Esophagus mucosa (tissue), 1 donor: ENCODE measurements around the gene MLC1. TPM values are rescaled to one million over a fixed set of nuclear protein-coding genes. Genes with fewer than 3 reads are reported as not detected.

Source experiments
- ATAC-seq: fragments of 200-7000 bp; cut with Tn5 transposase; one replicate; pipeline ENCODE4 v1.9.1; 2020
- total RNA-seq: library from RNA; stranded (reverse); gene quantifications from one replicate; pipeline ENCODE4 v1.2.4, GENCODE V29; 2023
- donor health status: DM: yes; HTN: yes; CAD: no.

Gene MLC1
- total RNA-seq, 1 donor from 2014 or later: not detected

DNA sequence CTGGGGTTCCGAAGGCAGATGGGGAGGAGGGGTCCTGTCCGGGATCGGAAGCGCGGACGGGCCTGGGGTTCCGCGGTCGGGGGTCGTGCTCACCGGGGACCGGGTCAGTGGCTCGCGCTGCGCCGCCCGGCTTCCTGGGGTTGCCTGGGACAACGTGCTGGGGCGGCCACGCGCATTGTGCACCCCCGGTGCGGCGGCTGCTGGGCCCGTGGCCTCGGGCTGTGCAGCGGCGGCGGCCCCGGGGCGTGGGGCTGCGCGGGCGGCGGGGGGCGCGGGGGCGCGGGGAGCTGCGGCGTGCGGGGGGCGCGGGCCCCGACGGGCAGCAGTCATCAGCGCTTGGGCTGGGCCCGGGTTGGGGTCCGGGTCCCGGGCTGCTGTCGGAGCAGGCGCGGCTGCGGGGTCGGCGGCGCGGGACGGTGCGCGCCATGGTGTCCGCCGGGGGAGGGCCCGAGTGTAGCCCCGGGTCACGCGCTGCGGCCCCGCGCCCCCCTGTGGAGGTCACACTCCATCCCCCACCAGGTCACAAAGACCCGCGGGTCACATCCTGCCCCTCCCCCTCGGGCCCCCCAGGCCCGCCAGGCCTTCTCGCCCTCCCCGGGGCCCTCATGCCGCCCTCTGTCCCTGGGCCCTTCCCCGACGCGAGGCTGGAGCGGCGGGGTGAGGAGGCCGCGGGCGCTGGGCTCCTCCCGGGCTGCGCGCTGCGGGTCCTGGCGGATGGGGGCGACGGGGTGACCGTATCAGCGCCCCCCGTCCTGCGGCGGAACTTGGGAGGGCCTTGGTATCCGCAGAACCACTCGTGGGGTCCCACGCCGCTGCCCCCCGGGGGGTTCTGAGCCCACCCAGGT lies 26.9 kb downstream of the MLC1 start, which contains the start of gene TTLL8:
Gene TTLL8 (minus strand): TSS at position 238 of the 845 bp plus-strand sequence.
- no peak for ATAC-seq

DNA sequence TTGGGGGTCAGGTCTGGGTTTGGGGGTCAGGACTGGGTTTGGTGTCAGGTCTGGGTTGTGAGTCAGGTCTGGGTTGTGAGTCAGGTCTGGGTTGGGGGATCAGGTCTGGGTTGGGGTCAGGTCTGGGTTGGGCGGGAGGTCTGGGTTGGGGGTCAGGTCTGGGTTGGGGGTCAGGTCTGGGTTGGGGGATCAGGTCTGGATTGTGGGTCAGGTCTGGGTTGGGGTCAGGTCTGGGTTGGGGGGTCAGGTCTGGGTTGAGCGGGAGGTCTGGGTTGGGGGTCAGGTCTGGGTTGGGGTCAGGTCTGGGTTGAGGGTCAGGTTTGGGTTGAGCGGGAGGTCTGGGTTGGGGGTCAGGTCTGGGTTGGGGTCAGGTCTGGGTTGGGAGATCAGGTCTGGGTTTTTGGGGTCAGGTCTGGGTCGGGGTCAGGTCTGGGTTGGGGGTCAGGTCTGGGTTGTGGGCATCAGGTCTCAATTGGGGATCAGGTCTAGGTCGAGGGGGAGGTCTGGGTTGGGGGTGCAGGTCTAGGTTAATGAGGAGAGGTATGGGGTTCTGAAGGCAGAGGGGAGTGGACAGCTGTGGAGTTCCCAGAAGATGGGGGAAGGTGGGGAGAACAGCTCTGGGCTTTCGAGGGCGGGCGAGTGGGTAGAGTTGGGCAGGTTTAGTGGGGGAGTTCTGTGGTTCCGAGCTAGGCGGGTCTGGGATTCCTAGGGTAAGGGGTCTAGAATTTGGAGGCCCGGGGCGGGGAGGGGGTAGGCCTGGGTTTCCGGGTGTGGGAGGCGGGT lies 27.8 kb downstream of the MLC1 start:
- no peak for ATAC-seq

DNA sequence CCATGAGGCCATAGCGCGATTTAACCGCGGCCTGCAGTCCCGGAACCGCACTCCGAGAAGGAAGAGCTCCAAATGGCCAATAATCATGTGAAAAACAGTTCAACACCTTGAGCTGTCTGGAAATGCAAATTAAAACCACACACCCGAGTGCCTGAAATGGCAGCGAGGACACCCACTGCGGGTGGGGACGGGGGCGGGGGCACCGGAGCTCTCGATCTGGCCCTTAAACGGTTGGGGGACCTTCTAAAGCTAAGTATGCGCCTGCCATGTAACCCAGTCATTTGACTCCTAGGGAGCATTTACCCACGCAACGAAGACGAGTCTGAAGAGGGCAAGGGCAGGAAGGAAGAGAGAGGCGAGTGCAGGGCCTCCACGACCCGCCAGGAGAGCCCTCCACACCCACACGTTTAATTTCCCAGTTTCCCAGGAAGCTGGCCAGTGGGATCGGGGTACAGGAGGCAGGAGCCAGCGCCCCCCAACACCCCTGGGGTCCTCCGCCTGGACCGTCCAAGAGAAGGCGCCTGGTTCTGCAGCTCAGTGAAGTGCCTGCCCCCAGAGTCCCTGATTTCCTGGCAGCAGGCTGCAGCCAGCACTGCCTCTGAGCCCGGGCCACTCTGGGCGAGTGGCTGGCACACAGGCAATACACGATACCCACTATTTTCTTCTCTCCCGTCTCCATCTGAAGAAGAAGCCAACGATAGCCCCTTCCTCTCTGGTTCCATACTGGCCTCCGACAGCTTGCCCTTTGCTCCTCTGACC lies 28.8 kb downstream of the MLC1 start:
- ATAC-seq: no peak

DNA sequence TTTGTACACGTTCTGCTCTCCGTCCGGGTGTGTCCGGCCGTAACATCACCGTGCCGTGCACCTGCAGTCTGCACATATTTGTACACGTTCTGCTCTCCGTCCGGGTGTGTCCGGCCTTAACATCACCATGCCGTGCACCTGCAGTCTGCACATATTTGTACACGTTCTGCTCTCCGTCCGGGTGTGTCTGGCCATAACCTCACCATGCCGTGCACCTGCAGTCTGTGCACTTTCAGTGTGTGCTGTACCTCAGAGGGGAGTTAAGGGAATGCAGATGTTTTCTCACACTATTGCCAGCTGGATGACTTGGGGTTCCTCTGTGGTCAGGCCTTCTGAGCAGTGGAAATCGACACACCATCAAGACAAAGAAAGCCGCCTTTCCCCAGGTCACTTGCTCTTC lies 31.4 kb downstream of the MLC1 start:
- ATAC-seq: no peak

DNA sequence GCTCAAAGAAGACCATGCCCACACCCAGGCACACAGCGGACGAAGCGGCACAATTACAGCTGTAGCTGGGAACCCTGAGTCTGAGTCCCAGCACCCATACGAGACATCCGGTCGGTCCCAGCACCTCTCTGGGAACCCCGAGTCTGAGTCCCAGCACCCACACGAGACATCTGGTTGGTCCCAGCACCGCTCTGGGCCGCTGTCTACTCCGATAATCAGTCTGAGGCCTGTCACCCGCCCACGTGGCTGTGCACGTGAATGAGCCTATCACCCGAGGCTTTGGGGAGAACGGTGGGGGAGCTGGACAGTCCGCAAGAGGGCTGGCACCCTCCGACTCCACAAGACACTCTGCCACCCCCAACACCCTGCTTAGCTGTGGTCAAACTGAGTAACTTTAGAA lies 33.3 kb downstream of the MLC1 start:
- no peak for ATAC-seq

DNA sequence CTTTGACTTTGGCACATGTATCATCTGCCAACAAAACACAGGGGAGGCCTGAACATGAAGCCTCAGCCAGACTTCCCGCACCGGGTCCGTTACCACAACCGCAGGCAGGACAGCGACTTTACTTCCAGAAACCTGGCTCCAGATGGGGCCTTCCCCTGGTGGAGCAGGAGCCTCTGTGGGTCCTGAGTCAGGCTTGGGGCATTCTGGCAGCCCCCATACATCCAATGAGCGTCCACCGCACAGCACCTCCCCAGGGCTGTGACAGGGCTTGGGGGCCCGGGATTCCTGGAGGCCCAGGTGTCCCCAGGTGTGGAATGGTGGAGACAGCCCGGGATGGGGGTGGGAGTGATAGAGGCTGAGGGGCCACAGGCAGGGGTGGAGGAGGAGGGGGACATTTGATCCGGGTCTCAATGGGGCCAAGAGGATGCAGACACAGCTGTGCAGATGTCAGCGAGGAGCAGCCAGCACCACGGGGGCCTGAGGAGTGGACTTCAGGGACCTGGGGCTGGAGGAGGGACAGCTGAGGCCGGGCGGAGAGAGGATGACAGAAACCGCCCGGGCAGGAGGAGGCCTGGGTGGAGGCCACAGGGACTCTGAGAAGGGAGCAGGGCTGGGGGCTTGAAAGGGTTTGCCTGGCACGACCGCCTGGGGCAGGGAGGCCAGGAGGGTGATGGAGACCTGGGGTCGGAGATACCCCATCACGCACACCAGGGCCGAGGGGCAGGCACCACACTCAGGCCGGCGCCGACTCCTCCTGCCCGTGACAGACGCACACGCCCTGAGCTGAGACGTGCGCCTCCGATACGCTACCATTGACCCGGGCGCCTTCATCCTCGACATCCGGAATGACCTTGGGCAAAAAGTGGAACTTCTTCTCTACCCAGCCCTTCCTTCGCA lies 35.7 kb downstream of the MLC1 start:
- ATAC-seq: no peak

DNA sequence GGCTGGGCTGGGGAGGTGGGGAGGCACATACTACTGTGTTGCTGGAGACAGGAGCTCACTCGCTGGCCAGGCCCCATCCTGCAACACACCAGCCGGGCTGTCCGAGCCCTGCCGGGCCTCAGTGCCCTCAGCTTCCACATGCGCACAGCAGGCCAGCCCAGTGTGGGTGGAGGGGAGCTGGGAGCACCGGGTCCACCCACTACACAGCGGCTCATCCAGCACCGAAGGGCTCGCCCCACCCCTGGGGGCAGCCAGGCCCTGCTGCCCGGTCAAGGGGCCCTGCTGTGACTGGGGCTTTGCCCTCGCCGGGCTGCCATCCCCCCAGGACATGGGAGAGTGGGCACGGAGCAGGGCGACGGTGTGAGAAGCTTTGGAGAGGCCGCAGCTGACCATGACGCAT lies 36.4 kb downstream of the MLC1 start:
- no peak for ATAC-seq

DNA sequence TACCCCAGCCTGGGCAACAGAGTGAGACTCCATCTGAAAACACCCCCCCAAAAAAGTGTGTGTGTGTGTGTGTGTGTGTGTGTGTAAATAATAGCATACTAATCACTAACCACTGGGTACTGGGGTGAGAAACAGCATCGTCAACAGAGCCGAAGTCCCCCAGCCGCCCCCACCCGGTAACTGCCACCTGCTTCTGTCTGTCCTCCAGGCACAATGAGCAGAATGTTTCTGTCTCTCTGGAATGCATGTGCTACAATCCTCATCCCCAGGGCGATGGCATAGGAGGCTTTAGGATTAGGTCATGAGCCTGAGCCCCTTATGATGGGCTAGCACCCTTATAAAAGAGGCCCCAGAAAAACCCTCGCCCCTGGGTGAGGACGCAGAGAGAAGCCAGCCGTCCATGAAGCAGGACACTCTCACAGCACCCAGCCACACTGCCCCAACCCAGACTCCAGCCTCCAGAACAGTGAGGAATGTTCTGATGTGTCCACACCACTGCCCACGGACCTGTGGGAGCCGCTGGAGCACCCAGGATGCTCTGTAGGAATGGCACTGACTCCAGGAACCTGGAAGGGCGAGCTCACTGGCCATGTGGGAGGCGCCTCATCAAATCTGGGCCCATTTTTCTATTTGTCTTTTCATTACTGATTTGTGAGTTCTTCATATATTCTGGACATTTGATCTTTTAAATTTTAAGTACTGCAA lies 37.0 kb downstream of the MLC1 start:
- ATAC-seq: no peak

DNA sequence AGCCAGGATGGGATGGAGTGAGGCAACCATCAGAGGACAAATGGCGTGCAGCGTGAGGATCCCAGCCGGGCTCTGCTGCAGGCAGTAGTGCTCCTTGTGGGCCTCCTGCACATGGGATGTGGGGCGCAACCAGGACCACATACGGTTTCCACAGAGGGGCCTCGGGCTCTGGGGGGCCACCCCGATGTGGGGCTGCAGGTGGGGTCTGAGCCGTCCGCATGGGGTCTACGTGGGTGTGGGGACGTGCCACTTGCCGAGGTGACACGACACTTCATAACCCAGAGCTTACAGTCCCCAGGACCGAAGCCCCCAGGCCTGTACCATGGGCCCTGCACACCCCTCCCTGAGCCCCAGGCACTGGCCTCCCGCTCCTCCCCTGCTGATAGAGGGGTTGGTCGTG lies 37.9 kb downstream of the MLC1 start:
- no peak for ATAC-seq

DNA sequence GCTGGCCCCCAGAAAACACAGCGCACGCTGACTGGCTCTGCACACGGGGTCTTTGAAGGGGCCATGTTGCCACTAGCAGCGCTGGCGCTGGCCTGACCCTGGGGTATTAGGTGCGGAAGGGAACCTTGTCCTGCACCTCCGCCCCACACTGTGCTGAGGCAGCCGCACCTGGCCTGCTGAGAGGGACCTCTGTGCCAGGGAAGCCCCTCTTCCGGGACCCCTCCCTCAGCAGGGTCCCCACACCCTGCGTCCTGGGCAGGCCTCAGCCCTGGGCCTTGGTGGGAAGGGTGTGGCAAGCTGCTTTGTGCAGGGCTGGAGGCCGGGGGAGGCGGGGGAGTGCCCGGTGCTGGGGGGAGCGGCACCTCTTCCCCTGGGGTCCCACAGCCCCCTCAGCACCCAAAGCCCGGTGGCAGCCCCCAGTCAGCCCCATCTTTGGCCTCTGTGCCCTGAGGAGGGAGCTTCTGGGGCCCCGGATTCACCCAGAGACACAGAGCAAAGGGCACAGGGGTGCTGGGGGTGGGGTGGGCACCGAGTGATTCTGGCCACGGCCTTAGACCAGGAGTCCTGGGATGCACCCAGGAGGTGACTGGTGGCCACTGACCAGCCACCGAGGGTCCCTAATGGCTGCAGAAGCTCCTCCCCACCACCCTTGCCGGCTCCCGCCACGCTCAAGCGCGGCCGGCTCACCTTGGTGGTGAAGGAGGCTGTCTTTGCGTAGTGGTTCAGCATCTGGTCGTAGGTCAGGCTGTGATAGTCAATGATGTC lies 38.6 kb downstream of the MLC1 start:
- ATAC-seq: no peak

DNA sequence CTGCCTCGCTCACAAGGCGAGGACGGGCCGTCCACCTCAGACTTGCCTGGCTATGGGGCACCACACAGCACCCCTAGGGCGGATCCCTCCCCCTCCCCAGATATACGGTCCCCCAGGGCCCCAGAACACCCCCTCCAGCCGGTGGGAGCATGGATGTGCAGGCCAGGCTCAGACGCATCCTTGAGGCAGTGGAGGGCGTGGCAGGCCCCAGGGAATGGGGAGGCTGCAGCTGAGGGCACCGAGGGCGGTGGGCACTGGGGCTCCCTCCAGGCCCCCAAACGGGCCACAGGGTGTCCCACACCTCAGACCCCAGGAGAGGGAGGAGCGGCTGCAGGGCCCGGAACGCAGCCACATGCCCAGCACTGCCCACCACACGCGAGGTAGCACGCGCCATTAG lies 39.2 kb downstream of the MLC1 start:
- ATAC-seq: peak; percentile 21

DNA sequence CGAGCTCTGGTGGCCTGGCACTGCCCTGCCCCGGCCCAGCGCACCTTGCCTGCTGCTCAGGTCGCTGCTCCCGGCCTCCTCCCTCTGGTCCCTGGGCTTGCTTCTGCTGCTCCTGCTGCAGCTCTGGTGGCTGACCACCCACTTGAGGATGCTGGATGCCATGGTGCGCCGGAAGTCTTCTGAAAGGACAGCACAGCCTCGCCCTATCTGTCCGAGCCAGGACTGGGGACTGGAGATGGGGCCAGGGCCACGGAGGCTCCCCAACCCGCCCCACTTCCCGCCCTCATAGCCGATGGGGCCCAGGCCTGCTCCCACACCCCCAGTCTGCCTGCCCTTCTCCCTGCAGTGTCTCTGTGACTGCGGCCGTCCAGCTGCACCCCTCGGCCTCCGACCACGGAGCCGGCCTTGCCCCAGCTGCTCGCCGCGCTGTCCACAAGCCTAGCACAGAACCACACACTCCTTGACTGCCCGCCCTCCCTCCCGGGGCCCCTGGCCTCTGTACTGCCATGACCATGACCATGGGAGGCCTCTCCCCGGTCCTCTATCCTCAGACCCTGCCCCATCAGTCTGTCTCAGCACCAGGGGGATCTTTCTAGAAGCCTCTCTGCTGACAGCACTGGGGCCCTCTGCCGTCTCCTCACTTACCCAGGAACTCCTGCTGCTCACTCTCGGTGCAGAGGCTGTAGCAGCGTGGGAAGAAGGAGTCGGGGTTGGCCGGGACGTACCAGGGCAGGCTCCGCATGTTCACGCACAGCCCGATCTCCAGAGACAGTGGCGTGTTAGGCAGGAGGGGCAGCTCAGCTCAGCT lies 39.8 kb downstream of the MLC1 start:
- ATAC-seq: no peak

DNA sequence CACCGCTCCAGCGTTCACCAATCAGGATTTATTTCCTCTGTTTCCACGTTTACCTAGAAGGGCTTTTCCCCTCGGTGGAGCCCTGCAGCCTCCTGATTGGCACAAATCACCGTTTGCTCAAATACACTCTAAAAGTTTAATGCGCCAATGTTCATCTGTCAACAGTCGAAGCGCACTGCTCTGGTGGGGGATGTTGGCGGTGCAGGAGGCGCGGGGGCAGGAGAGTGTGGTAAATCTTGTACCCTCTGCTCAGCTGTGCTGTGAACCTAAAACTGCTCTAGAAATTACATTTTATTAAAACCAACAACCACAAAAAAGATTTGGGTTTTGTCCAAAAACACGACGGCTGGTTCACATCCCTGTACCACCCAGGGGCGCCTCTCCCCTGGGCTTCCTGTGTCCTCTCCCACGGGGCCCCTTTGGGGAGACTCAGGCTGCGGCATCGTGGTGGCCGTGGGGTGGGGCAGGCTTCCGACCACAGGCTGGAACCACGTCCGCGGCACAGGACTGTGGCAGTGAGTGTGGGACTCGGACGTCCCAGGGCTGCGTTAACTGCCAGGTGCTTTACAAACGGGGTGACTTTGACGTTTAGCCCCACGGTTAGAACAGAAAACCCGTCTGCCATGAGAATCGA lies 40.6 kb downstream of the MLC1 start:
- no peak for ATAC-seq

DNA sequence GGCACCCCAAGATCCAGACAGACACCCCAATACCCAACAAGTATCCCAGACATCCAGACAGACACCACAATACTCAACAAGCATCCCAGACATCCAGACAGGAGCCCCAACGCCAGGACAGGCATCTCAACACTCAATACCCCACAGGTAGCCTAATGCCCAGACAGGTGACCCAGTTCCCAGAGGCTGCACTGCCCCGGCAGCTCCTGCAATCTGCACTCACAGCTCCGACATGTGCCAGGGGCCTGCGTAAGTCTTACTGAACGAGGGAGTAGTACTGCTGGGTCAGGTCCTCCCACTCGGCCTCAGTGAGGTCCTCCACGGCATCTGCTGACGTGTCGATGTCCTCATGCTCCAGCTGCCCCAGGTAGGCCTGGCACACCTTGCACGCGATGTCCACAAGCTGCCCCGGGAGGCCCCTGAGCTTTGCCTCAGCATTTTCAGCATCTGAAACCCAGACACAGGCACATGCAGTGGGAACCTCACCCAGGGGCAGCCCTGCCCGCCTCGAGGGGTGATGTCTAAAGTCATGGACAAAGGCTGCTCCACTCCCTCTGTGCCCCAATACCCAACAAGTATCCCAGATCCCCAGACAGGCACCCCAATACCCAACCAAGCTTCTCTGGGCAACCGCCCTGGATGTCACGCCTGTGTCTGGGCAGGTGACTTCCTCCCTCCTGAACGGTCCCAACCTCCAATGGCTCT lies 43.7 kb downstream of the MLC1 start:
- peak; percentile 24 for ATAC-seq

DNA sequence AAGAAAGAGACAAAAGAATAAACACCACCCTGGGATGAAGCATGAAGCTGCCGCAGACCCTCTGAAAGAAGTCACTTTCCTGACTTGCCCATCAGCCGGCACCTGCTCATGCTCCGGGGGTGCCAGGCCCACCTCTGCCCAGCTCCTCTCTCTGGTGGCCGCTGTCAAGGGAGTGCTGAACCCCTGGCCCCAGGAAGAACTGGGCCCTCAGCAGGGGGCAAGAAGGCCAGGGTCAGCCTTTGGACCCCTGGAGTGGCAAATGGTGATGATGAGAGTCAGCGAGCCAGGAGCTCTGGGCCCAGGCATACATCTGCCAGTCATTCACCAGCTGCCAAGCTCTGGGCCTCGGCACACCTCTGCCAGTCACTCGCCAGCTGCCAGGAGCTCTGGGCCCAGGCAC lies 44.5 kb downstream of the MLC1 start:
- no peak for ATAC-seq

DNA sequence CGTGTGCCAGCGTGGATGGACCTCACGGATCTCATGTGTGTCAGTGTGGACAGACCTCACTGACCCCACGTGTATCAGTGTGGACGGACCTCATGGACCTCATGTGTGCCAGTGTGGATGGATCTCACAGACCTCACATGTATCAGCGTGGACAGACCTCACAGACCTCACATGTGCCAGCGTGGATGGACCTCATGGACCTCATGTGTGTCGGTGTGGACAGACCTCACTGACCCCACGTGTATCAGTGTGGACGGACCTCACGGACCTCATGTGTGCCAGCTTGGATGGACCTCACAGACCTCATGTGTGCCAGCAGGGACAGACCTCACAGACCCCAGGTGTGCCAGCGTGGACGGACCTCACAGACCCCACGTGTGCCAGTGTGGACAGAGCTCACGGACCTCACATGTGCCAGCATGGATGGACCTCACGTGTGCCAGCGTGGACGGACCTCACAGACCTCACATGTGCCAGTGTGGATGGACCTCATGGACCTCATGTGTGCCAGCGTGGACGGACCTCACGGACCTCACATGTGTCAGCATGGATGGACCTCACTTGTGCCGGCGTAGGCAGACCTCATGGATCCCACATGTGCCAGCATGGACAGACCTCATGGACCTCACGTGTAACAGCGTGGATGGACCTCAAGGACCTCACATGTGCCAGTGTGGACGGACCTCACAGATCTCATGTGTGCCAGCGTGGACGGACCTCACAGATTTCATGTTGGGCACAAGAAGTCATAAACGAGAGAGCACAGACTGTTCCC lies 45.4 kb downstream of the MLC1 start:
- no peak for ATAC-seq

DNA sequence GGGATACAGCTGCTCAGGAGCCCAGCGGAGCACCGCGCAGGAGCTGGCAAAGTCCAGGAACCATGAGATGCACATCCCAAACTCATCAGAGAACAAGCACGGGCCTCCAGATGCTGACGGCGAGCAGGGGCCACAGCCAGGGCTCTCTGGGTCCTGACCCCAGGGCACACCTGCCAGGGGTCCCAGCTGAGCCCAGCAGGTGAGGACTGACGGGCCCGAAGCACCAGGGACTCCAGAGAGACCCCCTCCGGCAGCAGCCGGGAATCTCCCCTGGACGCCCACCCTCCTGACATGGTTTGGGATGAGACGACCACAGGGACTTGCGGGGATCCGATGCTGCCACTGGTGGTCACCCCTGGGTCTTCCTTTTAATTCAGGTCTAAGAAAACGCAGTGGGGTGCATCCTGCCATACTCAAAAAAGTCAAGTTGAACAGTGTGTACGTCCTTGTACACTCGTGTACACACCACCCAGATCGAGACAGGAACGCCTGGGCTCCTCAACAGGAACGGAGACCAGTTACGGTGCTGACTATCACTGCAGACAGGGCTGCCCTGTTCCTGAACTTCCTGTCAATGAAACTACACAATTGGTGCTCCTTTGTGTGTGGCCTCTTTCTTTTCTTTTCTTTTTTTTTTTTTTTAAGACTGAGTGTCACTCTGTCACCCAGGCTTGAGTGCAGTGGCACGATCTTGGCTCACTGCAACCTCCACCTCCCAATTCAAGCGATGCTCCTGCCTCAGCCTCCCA lies 49.1 kb downstream of the MLC1 start:
- ATAC-seq: no peak
